ENCODE results near the gene CNNM4. TPM values are rescaled to one million over a fixed set of nuclear protein-coding genes. Genes with fewer than 3 reads are reported as not detected.

CNNM4 gene
- 10 to 100 TPM in 2 of 4 donors, 1 to 10 TPM in 2; 1.6 to 30.0 (median 6.8) TPM for polyA plus RNA-seq
- long read RNA-seq, donor 1 = 0 reads
- long read RNA-seq, donor 2, full-length matches to known transcripts = 1 of 1 reads
- long read RNA-seq, donor 2, partial matches to known transcripts = 0 of 1 reads
- long read RNA-seq, donor 2, other reads (novel, unspliced or antisense) = 0 of 1 reads
- long read RNA-seq, donor 3 = 0 reads
- long read RNA-seq, donor 4 = 0 reads
- long read RNA-seq, donor 5, full-length matches to known transcripts = 1 of 1 reads
- long read RNA-seq, donor 5, partial matches to known transcripts = 0 of 1 reads
- long read RNA-seq, donor 5, other reads (novel, unspliced or antisense) = 0 of 1 reads
- long read RNA-seq, donor 6, full-length matches to known transcripts = 2 of 9 reads
- long read RNA-seq, donor 6, partial matches to known transcripts = 7 of 9 reads
- long read RNA-seq, donor 6, other reads (novel, unspliced or antisense) = 0 of 9 reads
- long read RNA-seq, donor 7 = 0 reads
- long read RNA-seq, donor 8 = 0 reads
- long read RNA-seq, donor 9 = 0 reads
- long read RNA-seq, donor 10, full-length matches to known transcripts = 3 of 3 reads
- long read RNA-seq, donor 10, partial matches to known transcripts = 0 of 3 reads
- long read RNA-seq, donor 10, other reads (novel, unspliced or antisense) = 0 of 3 reads

DNA sequence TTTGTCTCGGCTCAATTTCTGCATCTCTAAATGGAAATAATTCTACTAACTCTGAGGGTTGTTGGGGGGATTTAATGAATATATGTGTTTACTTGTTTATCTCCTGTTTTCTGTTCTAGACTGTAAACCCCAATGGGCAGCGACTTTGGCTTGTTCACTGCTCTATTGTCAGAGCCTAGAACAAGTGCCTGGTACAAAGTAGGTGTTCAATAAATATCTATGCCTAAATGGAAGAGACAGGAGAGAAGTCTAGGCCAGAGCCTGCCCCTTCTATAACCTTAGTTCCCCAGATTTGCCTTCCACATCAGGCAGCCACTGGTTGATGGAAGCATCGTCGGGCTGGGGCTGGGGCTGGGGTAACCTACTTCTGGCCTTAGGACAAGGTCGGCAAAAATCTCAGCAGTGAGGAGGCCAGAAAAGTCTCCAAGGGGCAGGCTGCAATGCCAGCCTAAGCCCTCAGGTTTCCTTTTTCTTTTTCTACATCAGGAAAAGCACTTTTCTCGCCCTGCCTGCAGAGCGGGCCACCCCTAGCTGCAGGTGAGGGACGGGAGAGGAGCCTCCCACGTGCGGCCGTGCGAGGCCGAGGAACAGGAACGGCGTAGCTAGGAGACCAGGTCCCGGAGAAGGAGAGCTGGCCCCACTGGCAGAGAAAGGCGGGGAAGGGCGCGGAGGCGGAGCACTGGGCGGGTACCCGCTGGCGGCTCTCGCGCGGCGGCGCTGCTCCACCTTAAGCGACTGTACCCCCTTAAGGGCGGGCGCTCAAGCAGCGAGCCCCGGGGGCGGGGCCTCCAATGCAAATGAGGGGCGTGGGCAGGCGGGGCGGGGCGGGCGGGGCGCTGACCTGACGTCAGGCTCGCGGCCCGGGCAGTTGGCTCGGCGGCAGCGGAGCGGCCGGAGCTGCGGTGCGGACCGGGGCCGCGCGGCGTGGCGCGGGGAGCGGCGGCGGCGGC is at the start of gene CNNM4:
Gene CNNM4, plus strand, starts transcription at position 867 of the 950 bp plus-strand sequence. CDS start 98 bp downstream, outside the sequence.
- DNase-seq = peak; percentile 95 to 97
- Histone ChIP-seq H3K27ac (ENCODE audit: low read depth in 1 of 3, low read length in 2 of 3) (peak within 1 kb of the TSS; percentile 81 to 88 (median 85)), H3K36me3 (ENCODE audit: control insufficient read depth in 3 of 3, insufficient read depth in 2 of 3, low read depth in 1 of 3, low read length in 3 of 3) (peaks cover 0 to 2% (median 0%) of the 10 kb centered on the region in 3 donors), H3K4me1 (ENCODE audit: control insufficient read depth in 3 of 3, insufficient read depth in 2 of 3, low read depth in 1 of 3, low read length in 2 of 3) (peaks cover 0 to 53% (median 4%) of the 10 kb centered on the region in 3 donors), H3K9me3 (ENCODE audit: control insufficient read depth in 2 of 2, insufficient read depth in 1 of 2, low read depth in 1 of 2, low read length in 1 of 2) (no peaks in the 10 kb centered on the region), H3K27me3 (ENCODE audit: control insufficient read depth in 3 of 3, insufficient read depth in 3 of 3, low read length in 3 of 3) (no peaks in the 10 kb centered on the region), H3K4me3 (ENCODE audit: low read depth in 1 of 3, low read length in 3 of 3) (peak within 1 kb of the TSS; percentile 42 to 91 (median 71))
- FAIRE-seq = no peak
- WGBS, 3 donors = 5 to 11% (median 6%) methylated on average over 26 to 62 of the region's 62 CpGs

- WGBS, 3 donors = 89 to 92% (median 89%) methylated on average over 3 of the region's 3 CpGs
- Histone ChIP-seq H3K36me3 (ENCODE audit: control insufficient read depth in 3 of 3, insufficient read depth in 2 of 3, low read depth in 1 of 3, low read length in 3 of 3) (peaks cover 13 to 64% (median 22%) of the 10 kb centered on the region in 3 donors), H3K4me3 (ENCODE audit: low read depth in 1 of 3, low read length in 3 of 3) (no peak overlapping the region), H3K27me3 (ENCODE audit: control insufficient read depth in 3 of 3, insufficient read depth in 3 of 3, low read length in 3 of 3) (no peaks in the 10 kb centered on the region), H3K27ac (ENCODE audit: low read depth in 1 of 3, low read length in 2 of 3) (no peak overlapping the region), H3K4me1 (ENCODE audit: control insufficient read depth in 3 of 3, insufficient read depth in 2 of 3, low read depth in 1 of 3, low read length in 2 of 3) (peaks cover 0 to 9% (median 0%) of the 10 kb centered on the region in 3 donors), H3K9me3 (ENCODE audit: control insufficient read depth in 2 of 2, insufficient read depth in 1 of 2, low read depth in 1 of 2, low read length in 1 of 2) (peaks cover 0 to 4% of the 10 kb centered on the region in 2 donors)
- DNase-seq (no peak), FAIRE-seq (no peak)
These were observed 49.7 kb upstream of the CNNM4 start for GRCh38 chr2:96710985-96711384.

DNA sequence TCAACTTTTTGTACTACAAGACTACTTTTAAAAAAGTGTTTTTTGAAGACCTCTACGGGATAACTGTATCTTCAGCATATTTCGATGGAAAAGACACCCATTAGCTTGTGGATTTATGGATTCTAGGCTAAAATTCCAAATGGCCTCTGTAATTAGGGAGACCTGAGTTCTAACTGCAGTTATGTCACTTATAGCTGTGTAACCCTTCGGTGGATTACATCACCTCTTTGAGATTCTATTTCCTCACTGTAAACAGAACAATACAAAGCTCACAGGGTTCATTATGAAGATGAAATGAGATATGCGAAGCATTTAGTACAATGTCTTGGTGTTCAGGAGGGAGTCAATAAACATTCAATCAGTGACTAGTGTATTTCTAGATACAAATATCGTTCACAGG is 45.0 kb upstream of the CNNM4 start:
- WGBS, 3 donors = 73 to 76% (median 76%) methylated on average over 5 of the region's 5 CpGs
- H3K36me3 ChIP-seq (ENCODE audit: control insufficient read depth in 3 of 3, insufficient read depth in 2 of 3, low read depth in 1 of 3, low read length in 3 of 3) = peaks cover 2 to 49% (median 6%) of the 10 kb centered on the region in 3 donors
- FAIRE-seq = no peak

DNA sequence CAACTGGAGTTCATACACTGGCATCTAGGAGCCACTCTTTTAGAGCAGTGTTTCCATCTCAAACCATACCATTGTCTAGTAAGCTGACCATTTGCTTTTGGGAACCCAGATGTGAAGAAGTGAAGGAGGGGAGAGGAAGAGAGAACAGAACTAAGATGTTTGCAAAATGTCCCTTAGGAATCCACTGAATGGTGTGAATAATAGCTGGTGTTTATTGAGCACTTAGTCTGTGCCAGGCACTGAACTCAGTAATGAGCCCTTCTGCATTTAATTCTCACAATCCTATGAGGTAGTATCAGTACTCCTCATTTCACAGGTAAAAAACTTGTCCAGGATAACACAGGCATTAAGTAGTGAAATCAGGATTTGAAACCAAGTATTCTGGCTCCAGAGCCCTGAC is 44.3 kb upstream of the CNNM4 start:
- Histone ChIP-seq H3K4me1 (ENCODE audit: control insufficient read depth in 3 of 3, insufficient read depth in 2 of 3, low read depth in 1 of 3, low read length in 2 of 3) (peaks cover 0 to 9% (median 0%) of the 10 kb centered on the region in 3 donors), H3K4me3 (ENCODE audit: low read depth in 1 of 3, low read length in 3 of 3) (no peak overlapping the region), H3K27me3 (ENCODE audit: control insufficient read depth in 3 of 3, insufficient read depth in 3 of 3, low read length in 3 of 3) (no peaks in the 10 kb centered on the region), H3K9me3 (ENCODE audit: control insufficient read depth in 2 of 2, insufficient read depth in 1 of 2, low read depth in 1 of 2, low read length in 1 of 2) (no peaks in the 10 kb centered on the region), H3K36me3 (ENCODE audit: control insufficient read depth in 3 of 3, insufficient read depth in 2 of 3, low read depth in 1 of 3, low read length in 3 of 3) (peaks cover 0 to 49% (median under 1%) of the 10 kb centered on the region in 3 donors), H3K27ac (ENCODE audit: low read depth in 1 of 3, low read length in 2 of 3) (no peak overlapping the region)
- DNase-seq = no peak
- no peak for FAIRE-seq

More for the DNA sequence above, 45.0 kb upstream of the CNNM4 start:
- H3K27me3 ChIP-seq (ENCODE audit: control insufficient read depth in 3 of 3, insufficient read depth in 3 of 3, low read length in 3 of 3) = no peaks in the 10 kb centered on the region
- H3K4me3 ChIP-seq (ENCODE audit: low read depth in 1 of 3, low read length in 3 of 3) = no peak overlapping the region
- peak in 1 of 2 donors; percentile 12 for DNase-seq
- H3K4me1 ChIP-seq (ENCODE audit: control insufficient read depth in 3 of 3, insufficient read depth in 2 of 3, low read depth in 1 of 3, low read length in 2 of 3) = peaks cover 0 to 9% (median 0%) of the 10 kb centered on the region in 3 donors
- H3K9me3 ChIP-seq (ENCODE audit: control insufficient read depth in 2 of 2, insufficient read depth in 1 of 2, low read depth in 1 of 2, low read length in 1 of 2) = no peaks in the 10 kb centered on the region
- H3K27ac ChIP-seq (ENCODE audit: low read depth in 1 of 3, low read length in 2 of 3) = no peak overlapping the region

GRCh38 chr2:96726131-96726530 is 34.6 kb upstream of the CNNM4 start:
- no peak for FAIRE-seq
- Histone ChIP-seq H3K4me1 (ENCODE audit: control insufficient read depth in 3 of 3, insufficient read depth in 2 of 3, low read depth in 1 of 3, low read length in 2 of 3) (no peaks in the 10 kb centered on the region), H3K36me3 (ENCODE audit: control insufficient read depth in 3 of 3, insufficient read depth in 2 of 3, low read depth in 1 of 3, low read length in 3 of 3) (peaks cover 2 to 51% (median 4%) of the 10 kb centered on the region in 3 donors), H3K4me3 (ENCODE audit: low read depth in 1 of 3, low read length in 3 of 3) (no peak overlapping the region), H3K27me3 (ENCODE audit: control insufficient read depth in 3 of 3, insufficient read depth in 3 of 3, low read length in 3 of 3) (no peaks in the 10 kb centered on the region), H3K9me3 (ENCODE audit: control insufficient read depth in 2 of 2, insufficient read depth in 1 of 2, low read depth in 1 of 2, low read length in 1 of 2) (no peaks in the 10 kb centered on the region), H3K27ac (ENCODE audit: low read depth in 1 of 3, low read length in 2 of 3) (no peak overlapping the region)
- 82 to 88% (median 87%) methylated on average over 4 of the region's 4 CpGs for WGBS, 3 donors
- DNase-seq = no peak

DNA sequence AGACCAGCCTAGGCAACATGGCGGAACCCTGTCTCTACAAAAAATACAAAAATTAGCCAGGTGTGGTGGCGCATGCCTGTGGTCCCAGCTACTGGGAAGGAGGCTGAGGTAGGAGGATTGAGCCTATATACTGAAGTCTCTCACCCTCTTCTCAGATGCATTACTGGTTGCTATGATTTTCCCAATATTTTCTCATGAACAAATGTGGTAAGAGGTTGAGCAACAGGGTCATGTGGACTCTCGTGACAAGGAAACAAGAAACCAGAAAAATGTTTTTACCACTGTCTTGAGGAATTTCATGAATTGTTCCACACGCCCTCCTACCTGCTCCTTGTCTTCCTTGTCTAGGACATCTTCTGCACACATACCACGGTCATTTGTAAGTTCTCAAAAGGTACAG is 33.3 kb upstream of the CNNM4 start:
- Histone ChIP-seq H3K4me3 (ENCODE audit: low read depth in 1 of 3, low read length in 3 of 3) (no peak overlapping the region), H3K9me3 (ENCODE audit: control insufficient read depth in 2 of 2, insufficient read depth in 1 of 2, low read depth in 1 of 2, low read length in 1 of 2) (no peaks in the 10 kb centered on the region), H3K27me3 (ENCODE audit: control insufficient read depth in 3 of 3, insufficient read depth in 3 of 3, low read length in 3 of 3) (no peaks in the 10 kb centered on the region), H3K36me3 (ENCODE audit: control insufficient read depth in 3 of 3, insufficient read depth in 2 of 3, low read depth in 1 of 3, low read length in 3 of 3) (peaks cover 2 to 56% (median 5%) of the 10 kb centered on the region in 3 donors), H3K27ac (ENCODE audit: low read depth in 1 of 3, low read length in 2 of 3) (no peak overlapping the region), H3K4me1 (ENCODE audit: control insufficient read depth in 3 of 3, insufficient read depth in 2 of 3, low read depth in 1 of 3, low read length in 2 of 3) (no peaks in the 10 kb centered on the region)
- peak in 1 of 2 donors; percentile 34 for DNase-seq
- 92 to 97% (median 94%) methylated on average over 5 of the region's 5 CpGs for WGBS, 3 donors
- no peak for FAIRE-seq

- H3K4me3 ChIP-seq (ENCODE audit: low read depth in 1 of 3, low read length in 3 of 3) = no peak overlapping the region
- no peaks in the 10 kb centered on the region for H3K9me3 ChIP-seq (ENCODE audit: control insufficient read depth in 2 of 2, insufficient read depth in 1 of 2, low read depth in 1 of 2, low read length in 1 of 2)
- H3K4me1 ChIP-seq (ENCODE audit: control insufficient read depth in 3 of 3, insufficient read depth in 2 of 3, low read depth in 1 of 3, low read length in 2 of 3) = peaks cover 0 to 13% (median 0%) of the 10 kb centered on the region in 3 donors
- FAIRE-seq (no peak), DNase-seq (no peak)
- H3K27me3 ChIP-seq (ENCODE audit: control insufficient read depth in 3 of 3, insufficient read depth in 3 of 3, low read length in 3 of 3) = no peaks in the 10 kb centered on the region
- peaks cover 9 to 60% (median 9%) of the 10 kb centered on the region in 3 donors for H3K36me3 ChIP-seq (ENCODE audit: control insufficient read depth in 3 of 3, insufficient read depth in 2 of 3, low read depth in 1 of 3, low read length in 3 of 3)
- no peak overlapping the region for H3K27ac ChIP-seq (ENCODE audit: low read depth in 1 of 3, low read length in 2 of 3)
- WGBS, 3 donors = 92 to 97% (median 95%) methylated on average over 7 of the region's 7 CpGs
These were observed 31.0 kb upstream of the CNNM4 start for GRCh38 chr2:96729748-96730147.

DNA sequence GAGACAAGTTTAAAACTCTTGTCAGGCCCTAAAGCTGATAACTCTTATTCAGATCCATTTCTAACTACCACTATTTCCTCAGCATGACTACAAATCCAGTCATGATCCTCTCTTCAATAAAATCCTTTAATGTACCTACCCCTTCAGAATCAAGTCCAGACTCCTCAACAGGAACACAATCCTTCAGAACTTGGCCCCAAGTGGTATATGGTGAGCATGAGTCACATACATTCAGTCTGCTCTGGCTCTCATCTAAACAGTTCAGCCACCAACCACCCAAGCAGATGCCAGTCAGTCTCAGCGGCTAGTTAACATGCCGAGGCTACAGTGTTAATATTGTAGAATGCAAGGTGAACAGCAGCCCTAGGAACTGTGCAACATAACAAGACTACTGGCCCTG is 30.5 kb upstream of the CNNM4 start:
- Histone ChIP-seq H3K9me3 (ENCODE audit: control insufficient read depth in 2 of 2, insufficient read depth in 1 of 2, low read depth in 1 of 2, low read length in 1 of 2) (no peaks in the 10 kb centered on the region), H3K27me3 (ENCODE audit: control insufficient read depth in 3 of 3, insufficient read depth in 3 of 3, low read length in 3 of 3) (no peaks in the 10 kb centered on the region), H3K4me1 (ENCODE audit: control insufficient read depth in 3 of 3, insufficient read depth in 2 of 3, low read depth in 1 of 3, low read length in 2 of 3) (peaks cover 0 to 15% (median 0%) of the 10 kb centered on the region in 3 donors), H3K36me3 (ENCODE audit: control insufficient read depth in 3 of 3, insufficient read depth in 2 of 3, low read depth in 1 of 3, low read length in 3 of 3) (peaks cover 9 to 59% (median 9%) of the 10 kb centered on the region in 3 donors), H3K4me3 (ENCODE audit: low read depth in 1 of 3, low read length in 3 of 3) (no peak overlapping the region), H3K27ac (ENCODE audit: low read depth in 1 of 3, low read length in 2 of 3) (no peak overlapping the region)
- WGBS, 3 donors = 95 to 100% (median 98%) methylated on average over 2 of the region's 2 CpGs
- DNase-seq = no peak
- FAIRE-seq = no peak
